ENCODE data around the gene MEGF8. TPM values are rescaled to one million over a fixed set of nuclear protein-coding genes. Genes with fewer than 3 reads are reported as not detected.

MEGF8 gene
- total and polyA plus RNA-seq, 2 of the 13 experiments (the other 11 are each of a cell fraction or from before 2014, with no cell fraction given): 4.0 to 8.8 TPM

DNA sequence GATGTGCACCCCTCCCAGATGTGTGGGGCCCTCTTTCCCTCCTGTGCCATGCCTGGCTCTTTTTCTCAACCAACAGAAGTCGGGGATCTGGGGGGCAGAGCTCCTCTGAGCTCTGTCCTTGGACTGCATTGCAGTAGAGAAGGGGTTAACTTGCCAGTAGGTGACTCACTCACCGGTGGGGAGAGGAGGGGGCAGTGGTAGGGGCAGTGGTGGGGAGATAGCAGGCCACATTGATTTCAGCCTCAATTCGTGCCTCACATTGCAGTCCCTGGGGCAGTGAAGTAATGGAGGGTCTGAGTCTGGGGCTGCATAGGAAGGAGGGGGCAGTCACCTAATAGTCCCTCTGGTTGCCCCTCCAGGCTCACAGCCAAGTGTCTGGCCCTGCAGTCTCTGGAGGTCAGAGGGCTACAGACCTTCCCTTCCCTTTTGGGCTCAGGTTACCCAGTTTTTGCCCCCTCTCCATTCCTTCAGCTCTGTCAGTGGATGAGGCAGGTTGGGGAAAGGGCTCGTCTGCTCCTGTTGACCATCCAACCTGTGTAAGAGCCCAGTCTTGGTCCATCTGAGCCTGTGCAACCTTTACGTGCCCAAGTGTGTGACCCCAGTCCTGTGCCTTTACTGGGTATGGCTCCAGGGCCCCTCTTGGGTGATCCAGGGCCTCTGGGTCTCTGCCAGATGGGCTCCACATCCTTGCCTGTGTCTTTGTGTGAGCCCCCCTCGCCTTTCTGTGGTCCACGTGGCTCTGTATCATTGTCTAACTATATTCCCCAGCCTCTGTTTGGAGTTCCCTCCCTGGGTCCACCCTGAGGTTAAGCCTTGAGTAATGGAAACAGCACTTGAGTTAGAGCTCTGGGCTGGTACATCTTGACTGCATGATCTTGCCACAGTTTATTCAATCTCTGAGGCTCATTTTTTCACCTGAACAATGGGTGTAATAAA is 43.3 kb upstream of the MEGF8 start (continued):
- TF ChIP-seq, protein P1, sequence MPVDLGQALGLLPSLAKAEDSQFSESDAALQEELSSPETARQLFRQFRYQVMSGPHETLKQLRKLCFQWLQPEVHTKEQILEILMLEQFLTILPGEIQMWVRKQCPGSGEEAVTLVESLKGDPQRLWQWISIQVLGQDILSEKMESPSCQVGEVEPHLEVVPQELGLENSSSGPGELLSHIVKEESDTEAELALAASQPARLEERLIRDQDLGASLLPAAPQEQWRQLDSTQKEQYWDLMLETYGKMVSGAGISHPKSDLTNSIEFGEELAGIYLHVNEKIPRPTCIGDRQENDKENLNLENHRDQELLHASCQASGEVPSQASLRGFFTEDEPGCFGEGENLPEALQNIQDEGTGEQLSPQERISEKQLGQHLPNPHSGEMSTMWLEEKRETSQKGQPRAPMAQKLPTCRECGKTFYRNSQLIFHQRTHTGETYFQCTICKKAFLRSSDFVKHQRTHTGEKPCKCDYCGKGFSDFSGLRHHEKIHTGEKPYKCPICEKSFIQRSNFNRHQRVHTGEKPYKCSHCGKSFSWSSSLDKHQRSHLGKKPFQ (CRISPR knock-in tag; IDR thresholded peaks at IDR 0.05; ENCODE audit: insufficient replicate concordance): no peak
- TF ChIP-seq ZNF616 (CRISPR knock-in tag; IDR thresholded peaks at IDR 0.05; ENCODE audit: low read depth) (no peak), ZNF431 (CRISPR knock-in tag; IDR thresholded peaks at IDR 0.05; ENCODE audit: borderline replicate concordance, low read depth) (0 out of 2 replicates have a peak, but pooled peaks have one; percentile 33), TSC22D2 (CRISPR knock-in tag; IDR thresholded peaks at IDR 0.05; ENCODE audit: borderline replicate concordance) (no peak), ZBTB7A (CRISPR knock-in tag; IDR thresholded peaks at IDR 0.05) (no peak), ZSCAN20 (CRISPR knock-in tag; IDR thresholded peaks at IDR 0.05; ENCODE audit: borderline replicate concordance) (no peak), GFI1 (CRISPR knock-in tag; IDR thresholded peaks at IDR 0.05; ENCODE audit: borderline replicate concordance) (no peak), SMAD3 (CRISPR knock-in tag; IDR thresholded peaks at IDR 0.05) (no peak), HMG20A (CRISPR knock-in tag; IDR thresholded peaks at IDR 0.05; ENCODE audit: borderline replicate concordance) (no peak), AKAP8 (CRISPR knock-in tag; IDR thresholded peaks at IDR 0.05) (no peak), ZNF460 (CRISPR knock-in tag; IDR thresholded peaks at IDR 0.05; ENCODE audit: borderline replicate concordance) (no peak), HIVEP1 (CRISPR knock-in tag; IDR thresholded peaks at IDR 0.05) (peak; percentile 57; the same call in 1 of the 2 replicates), POLR2AphosphoS5 (IDR thresholded peaks at IDR 0.05; ENCODE audit: low read depth, low read length) (no peak), KDM5B (CRISPR knock-in tag; IDR thresholded peaks at IDR 0.05; ENCODE audit: borderline replicate concordance) (peak; percentile 73), SRSF1 (optimal IDR thresholded peaks at IDR 0.05; ENCODE audit: low read depth, low read length) (no peak), BHLHE40 (IDR thresholded peaks at IDR 0.05; ENCODE audit: low read length) (no peak), MED8 (CRISPR knock-in tag; IDR thresholded peaks at IDR 0.05; ENCODE audit: insufficient replicate concordance) (no peak), ZNF557 (CRISPR knock-in tag; IDR thresholded peaks at IDR 0.05) (no peak), ZNF30 (CRISPR knock-in tag; IDR thresholded peaks at IDR 0.05) (no peak), SCMH1 (CRISPR knock-in tag; IDR thresholded peaks at IDR 0.05; ENCODE audit: borderline replicate concordance) (no peak)
- TF ChIP-seq, protein P2, sequence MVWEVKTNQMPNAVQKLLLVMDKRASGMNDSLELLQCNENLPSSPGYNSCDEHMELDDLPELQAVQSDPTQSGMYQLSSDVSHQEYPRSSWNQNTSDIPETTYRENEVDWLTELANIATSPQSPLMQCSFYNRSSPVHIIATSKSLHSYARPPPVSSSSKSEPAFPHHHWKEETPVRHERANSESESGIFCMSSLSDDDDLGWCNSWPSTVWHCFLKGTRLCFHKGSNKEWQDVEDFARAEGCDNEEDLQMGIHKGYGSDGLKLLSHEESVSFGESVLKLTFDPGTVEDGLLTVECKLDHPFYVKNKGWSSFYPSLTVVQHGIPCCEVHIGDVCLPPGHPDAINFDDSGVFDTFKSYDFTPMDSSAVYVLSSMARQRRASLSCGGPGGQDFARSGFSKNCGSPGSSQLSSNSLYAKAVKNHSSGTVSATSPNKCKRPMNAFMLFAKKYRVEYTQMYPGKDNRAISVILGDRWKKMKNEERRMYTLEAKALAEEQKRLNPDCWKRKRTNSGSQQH (CRISPR knock-in tag; IDR thresholded peaks at IDR 0.05; ENCODE audit: low read depth): peak; percentile 73
- TF ChIP-seq, protein P3, sequence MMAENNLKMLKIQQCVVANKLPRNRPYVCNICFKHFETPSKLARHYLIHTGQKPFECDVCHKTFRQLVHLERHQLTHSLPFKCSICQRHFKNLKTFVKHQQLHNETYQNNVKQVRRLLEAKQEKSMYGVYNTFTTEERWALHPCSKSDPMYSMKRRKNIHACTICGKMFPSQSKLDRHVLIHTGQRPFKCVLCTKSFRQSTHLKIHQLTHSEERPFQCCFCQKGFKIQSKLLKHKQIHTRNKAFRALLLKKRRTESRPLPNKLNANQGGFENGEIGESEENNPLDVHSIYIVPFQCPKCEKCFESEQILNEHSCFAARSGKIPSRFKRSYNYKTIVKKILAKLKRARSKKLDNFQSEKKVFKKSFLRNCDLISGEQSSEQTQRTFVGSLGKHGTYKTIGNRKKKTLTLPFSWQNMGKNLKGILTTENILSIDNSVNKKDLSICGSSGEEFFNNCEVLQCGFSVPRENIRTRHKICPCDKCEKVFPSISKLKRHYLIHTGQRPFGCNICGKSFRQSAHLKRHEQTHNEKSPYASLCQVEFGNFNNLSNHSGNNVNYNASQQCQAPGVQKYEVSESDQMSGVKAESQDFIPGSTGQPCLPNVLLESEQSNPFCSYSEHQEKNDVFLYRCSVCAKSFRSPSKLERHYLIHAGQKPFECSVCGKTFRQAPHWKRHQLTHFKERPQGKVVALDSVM (CRISPR knock-in tag; IDR thresholded peaks at IDR 0.05): no peak
- TF ChIP-seq, protein P4, sequence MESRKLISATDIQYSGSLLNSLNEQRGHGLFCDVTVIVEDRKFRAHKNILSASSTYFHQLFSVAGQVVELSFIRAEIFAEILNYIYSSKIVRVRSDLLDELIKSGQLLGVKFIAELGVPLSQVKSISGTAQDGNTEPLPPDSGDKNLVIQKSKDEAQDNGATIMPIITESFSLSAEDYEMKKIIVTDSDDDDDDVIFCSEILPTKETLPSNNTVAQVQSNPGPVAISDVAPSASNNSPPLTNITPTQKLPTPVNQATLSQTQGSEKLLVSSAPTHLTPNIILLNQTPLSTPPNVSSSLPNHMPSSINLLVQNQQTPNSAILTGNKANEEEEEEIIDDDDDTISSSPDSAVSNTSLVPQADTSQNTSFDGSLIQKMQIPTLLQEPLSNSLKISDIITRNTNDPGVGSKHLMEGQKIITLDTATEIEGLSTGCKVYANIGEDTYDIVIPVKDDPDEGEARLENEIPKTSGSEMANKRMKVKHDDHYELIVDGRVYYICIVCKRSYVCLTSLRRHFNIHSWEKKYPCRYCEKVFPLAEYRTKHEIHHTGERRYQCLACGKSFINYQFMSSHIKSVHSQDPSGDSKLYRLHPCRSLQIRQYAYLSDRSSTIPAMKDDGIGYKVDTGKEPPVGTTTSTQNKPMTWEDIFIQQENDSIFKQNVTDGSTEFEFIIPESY (CRISPR knock-in tag; IDR thresholded peaks at IDR 0.05): no peak
